Endothelial cell (in vitro differentiated cells): Measurements from ENCODE around the gene PLXNB1. TPM values are rescaled to one million over a fixed set of nuclear protein-coding genes. Genes with fewer than 3 reads are reported as not detected.

Source experiments
- DNase-seq: peaks from one replicate; pipeline ENCODE4 v3.0.0; 2021; ENCODE audit warnings: low spot score
- H3K27ac Mint-ChIP-seq: one replicate; pipeline ENCODE4 v1.8.0; 2021; ENCODE audit warnings: mixed read lengths, inconsistent platforms; ENCODE audit not compliant: unreplicated experiment
- H3K27me3 Mint-ChIP-seq: one replicate; pipeline ENCODE4 v1.8.0; 2021; ENCODE audit warnings: mild to moderate bottlenecking, moderate library complexity, mixed read lengths, inconsistent platforms; ENCODE audit not compliant: unreplicated experiment
- H3K36me3 Mint-ChIP-seq: one replicate; pipeline ENCODE4 v1.8.0; 2021; ENCODE audit warnings: mild to moderate bottlenecking, low read depth, mixed read lengths, inconsistent platforms; ENCODE audit not compliant: unreplicated experiment
- H3K4me1 Mint-ChIP-seq: one replicate; pipeline ENCODE4 v1.8.0; 2021; ENCODE audit warnings: mild to moderate bottlenecking, mixed read lengths, inconsistent platforms; ENCODE audit not compliant: unreplicated experiment
- H3K4me3 Mint-ChIP-seq: one replicate; pipeline ENCODE4 v1.8.0; 2021; ENCODE audit warnings: mild to moderate bottlenecking, mixed read lengths, inconsistent platforms; ENCODE audit not compliant: unreplicated experiment
- H3K9me3 Mint-ChIP-seq: one replicate; pipeline ENCODE4 v1.8.0; 2021; ENCODE audit warnings: mixed read lengths, inconsistent platforms; ENCODE audit not compliant: unreplicated experiment
- CTCF ChIP-seq: fragments of 200-600 bp; sonication (generic); IDR thresholded peaks from one replicate; pipeline ENCODE4 v1.5.0; 2021; ENCODE audit warnings: antibody characterized with exemption; ENCODE audit not compliant: unreplicated experiment
- total RNA-seq: library from RNA; stranded (reverse); fragmentation: NEBNext Ultra II Directional; extraction: Animal tissue kit (Norgen Biotek cat#: 25700); gene quantifications from one replicate; pipeline ENCODE4 v1.2.1, GENCODE V29; 2021; ENCODE audit not compliant: unreplicated experiment

Gene PLXNB1
- total RNA-seq, 1 donor from 2014 or later = 68.7 TPM

- no peak overlapping the region for H3K4me3 Mint-ChIP-seq
- DNase-seq = peak; percentile 30
- peak; percentile 12 for TF ChIP-seq CTCF
- H3K4me1 Mint-ChIP-seq = peaks cover 16% of the 10 kb centered on the region
- H3K27ac Mint-ChIP-seq = no peak overlapping the region
- H3K27me3 Mint-ChIP-seq = peaks cover 11% of the 10 kb centered on the region
- H3K9me3 Mint-ChIP-seq = no peaks in the 10 kb centered on the region
- peaks cover 10% of the 10 kb centered on the region for H3K36me3 Mint-ChIP-seq
Measured at GRCh38 chr3:48432411-48433371, 2.8 kb upstream of the PLXNB1 start.

GRCh38 chr3:48431224-48432029 lies 1.5 kb upstream of the PLXNB1 start:
- Mint-ChIP-seq H3K9me3 (no peaks in the 10 kb centered on the region), H3K27ac (peak overlapping the region; percentile 61), H3K36me3 (peaks cover 14% of the 10 kb centered on the region), H3K27me3 (peaks cover 16% of the 10 kb centered on the region), H3K4me1 (peaks cover 26% of the 10 kb centered on the region), H3K4me3 (peak overlapping the region; percentile 81)
- no peak for TF ChIP-seq CTCF
- no peak for DNase-seq

- DNase-seq = no peak
- no peak for TF ChIP-seq CTCF
- Mint-ChIP-seq H3K36me3 (peaks cover 17% of the 10 kb centered on the region), H3K27ac (peak overlapping the region; percentile 61), H3K27me3 (peaks cover 18% of the 10 kb centered on the region), H3K9me3 (no peaks in the 10 kb centered on the region), H3K4me1 (peaks cover 28% of the 10 kb centered on the region), H3K4me3 (peak overlapping the region; percentile 81)
Measured at GRCh38 chr3:48430708-48431101, 819 bp upstream of the PLXNB1 start.

GRCh38 chr3:48429317-48429959 lies 448 bp downstream of the PLXNB1 start:
- peaks cover 22% of the 10 kb centered on the region for H3K27me3 Mint-ChIP-seq
- DNase-seq = peak; percentile 61
- H3K36me3 Mint-ChIP-seq = peaks cover 15% of the 10 kb centered on the region
- no peaks in the 10 kb centered on the region for H3K9me3 Mint-ChIP-seq
- H3K4me1 Mint-ChIP-seq = peaks cover 34% of the 10 kb centered on the region
- peak overlapping the region; percentile 81 for H3K27ac Mint-ChIP-seq
- peak overlapping the region; percentile 89 for H3K4me3 Mint-ChIP-seq
- no peak for TF ChIP-seq CTCF
